HG02840 (cell line): ENCODE measurements around the gene PDE4D.

Source experiments
- ATAC-seq: cut with Tn5 transposase; IDR thresholded peaks from one replicate; pipeline ENCODE4 v1.9.1; 2021; ENCODE audit warnings: mild to moderate bottlenecking, moderate library complexity, moderate number of reproducible peaks; ENCODE audit not compliant: unreplicated experiment, low FRiP score

Gene PDE4D

DNA sequence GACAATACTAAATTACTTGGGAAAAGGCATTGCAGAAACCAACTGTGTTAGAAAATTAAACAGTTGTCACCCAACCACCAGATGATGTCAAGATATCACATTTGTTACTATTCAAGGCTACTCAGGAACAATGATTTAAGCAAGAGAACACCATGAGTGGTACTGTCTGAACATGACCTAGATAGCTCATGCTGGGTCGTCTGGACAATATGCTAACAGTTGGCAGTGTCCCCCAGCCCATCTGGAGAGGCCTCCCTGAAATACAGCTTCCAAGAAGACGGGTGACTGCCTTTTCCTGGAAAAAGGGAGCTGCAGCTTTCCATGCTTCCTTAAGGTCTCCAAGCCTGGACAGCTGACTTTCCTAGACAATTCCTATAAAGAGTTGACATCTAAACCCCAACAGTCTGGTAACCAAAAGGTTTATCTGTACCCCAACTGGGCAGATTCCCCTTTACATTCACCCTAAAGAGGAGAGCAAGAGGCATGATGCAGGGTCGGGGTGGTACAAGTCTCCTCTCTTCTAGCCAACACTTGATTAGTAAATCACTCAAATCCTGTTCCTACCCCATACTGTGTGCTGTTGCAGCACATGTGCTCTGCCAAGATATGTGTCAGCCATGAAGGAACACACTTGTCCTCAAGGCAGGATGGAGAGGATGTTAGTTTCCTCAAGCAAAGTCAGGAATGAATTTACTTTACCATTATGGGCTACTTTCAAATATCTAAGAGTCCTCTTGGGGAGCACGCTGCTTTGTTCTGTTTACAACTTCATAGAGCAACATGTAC is 433.0 kb downstream of the PDE4D start:
- no peak for ATAC-seq

GRCh38 chr5:59458966-59459729 is 434.4 kb downstream of the PDE4D start:
- no peak for ATAC-seq

- no peak for ATAC-seq
Observed at GRCh38 chr5:59458321-59458720, 435.2 kb downstream of the PDE4D start.

GRCh38 chr5:59449905-59450644 is 443.5 kb downstream of the PDE4D start:
- no peak for ATAC-seq

- ATAC-seq: no peak
Observed at GRCh38 chr5:59446356-59446755, 447.2 kb downstream of the PDE4D start.

GRCh38 chr5:59445741-59446140 is 447.8 kb downstream of the PDE4D start:
- no peak for ATAC-seq

DNA sequence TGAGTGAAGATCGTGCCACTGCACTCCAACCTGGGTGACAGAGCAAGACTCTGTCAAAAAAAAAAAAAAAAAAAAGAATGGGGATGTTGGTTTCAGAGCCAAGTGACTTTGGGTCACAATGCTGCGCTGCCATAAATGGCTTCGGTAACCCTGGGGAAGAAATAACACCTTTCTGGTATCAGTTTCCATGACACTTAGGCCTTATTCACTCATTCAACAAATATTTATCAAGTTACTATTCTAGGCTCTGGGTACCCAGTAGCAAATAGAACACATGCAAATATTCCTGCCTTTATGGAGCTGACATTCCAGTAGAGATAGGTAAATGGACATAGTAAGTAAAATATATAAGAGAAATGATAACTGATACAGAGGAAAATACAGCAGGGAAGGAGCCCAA is 454.2 kb downstream of the PDE4D start:
- ATAC-seq: no peak

- ATAC-seq: no peak
Observed at GRCh38 chr5:59437176-59437575, 456.4 kb downstream of the PDE4D start.

DNA sequence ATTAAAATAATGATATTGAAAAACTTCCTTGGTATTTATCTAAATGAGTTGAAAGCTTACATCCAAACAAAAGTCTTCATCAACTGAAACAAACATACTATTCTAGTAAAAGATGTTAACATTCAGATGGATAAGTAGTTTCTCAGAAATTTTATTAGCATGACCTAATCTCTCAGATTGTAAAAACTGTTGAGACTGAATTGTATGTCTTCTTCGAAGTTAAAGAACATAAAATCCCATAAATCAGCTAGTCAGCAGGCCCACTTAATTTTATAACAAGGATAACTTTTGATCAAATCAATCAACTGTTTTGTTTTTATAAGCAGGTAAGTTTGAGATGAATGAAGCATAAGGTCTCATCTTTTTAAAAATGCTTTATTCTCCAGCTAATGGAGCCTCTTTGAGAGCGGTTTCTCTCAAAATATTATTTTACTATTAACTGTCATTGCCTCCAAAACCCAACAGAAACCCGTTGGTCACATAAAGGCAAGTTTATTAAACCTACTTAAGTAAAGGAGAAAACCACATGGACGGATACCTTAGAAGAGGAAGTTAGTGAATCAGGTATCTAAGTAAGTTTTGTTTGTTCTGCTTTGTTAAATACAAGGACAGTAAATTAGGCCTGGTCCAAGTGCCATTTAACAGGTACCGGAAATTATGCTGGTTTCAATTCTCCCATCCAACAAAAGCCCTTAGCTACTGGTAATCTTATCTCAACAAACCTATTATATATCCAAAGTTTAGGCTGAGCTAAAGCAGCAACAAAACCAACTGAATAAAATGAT is 457.0 kb downstream of the PDE4D start:
- no peak for ATAC-seq

GRCh38 chr5:59433174-59433573 is 460.4 kb downstream of the PDE4D start:
- no peak for ATAC-seq

DNA sequence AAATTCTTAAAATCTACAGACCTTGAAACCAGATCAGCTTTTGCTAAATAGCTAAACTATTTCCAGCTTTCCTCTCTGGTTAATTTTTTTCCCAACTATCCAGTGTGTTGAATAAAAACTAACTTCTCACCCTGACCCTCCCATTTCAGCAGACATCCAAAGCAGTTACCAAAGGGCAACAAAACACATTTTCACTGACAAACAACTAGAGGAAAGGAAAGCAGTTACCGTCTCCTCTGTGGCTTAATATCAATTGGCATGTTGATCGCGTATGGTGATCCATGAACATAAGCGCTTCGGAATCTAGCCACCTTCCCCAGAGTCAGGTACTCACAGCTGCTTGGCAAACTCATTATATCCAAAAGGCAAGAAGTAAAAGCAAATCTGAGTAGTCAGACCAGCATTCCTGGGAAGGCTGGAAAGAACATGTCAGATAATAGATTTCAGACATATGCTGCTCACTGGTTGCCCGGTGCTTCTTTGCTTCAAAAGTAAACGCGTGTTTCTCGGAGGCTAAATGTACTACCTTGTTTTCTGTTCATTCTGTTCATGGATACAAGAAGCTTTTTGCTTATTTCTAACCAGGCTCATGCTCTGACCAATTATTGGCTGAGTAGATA is 463.4 kb downstream of the PDE4D start:
- no peak for ATAC-seq

DNA sequence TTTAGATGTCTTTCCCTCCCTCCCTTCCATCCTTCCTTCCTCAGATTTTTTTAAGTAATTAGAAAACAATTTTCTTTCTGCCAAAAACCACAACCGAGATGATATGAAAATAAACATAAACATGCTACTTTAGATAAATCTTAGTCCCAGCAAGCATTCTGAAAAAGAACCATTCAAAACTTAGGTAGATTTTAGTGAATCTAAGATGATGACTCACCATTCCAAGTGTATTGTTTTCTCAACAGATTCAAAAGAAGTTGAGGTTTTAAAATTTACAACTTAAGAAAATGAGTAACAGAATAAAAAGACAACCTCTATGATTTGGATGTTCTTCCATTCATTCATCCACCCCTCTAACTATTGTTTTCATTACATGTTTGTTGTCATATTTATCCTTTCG is 465.1 kb downstream of the PDE4D start:
- no peak for ATAC-seq

DNA sequence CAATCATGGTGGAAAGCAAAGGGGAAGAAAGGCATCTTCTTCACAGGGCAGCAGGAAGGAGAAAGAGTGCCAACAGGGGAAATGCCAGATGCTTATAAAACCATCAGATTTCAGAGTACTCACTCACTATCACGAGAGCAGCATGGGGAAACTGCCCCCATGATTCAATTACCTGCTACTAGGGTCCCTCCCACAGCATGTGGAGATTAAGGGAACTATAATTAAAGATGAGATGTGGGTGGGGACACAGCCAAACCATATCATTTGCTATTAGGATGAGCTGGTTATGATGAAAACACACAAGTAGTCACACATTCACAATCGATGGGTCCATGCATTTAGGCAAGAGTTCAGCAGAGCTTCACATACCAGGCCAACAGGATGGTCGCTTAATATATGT is 469.0 kb downstream of the PDE4D start:
- ATAC-seq: no peak

DNA sequence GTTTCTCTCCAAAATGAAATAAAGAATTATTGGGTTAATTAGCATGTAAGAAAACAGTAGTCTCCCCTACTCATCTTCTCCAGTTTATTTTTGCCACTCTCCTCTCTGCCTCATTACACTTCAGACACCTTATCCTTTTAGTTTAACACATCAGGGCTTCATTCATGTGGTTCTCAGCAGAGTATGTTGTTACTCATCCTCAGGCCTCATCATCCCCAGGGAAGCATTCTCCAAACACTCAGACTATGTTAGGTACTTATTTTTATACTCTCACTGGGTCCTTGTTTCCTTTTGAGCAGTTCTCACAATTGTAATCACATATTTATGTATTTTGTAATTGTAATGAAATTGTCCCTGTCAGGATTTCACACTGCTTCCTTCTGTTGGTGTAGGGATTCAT is 470.5 kb downstream of the PDE4D start:
- no peak for ATAC-seq

- ATAC-seq: no peak
Observed at GRCh38 chr5:59421986-59422941, 471.3 kb downstream of the PDE4D start.

GRCh38 chr5:59420596-59420995 is 472.9 kb downstream of the PDE4D start:
- no peak for ATAC-seq

DNA sequence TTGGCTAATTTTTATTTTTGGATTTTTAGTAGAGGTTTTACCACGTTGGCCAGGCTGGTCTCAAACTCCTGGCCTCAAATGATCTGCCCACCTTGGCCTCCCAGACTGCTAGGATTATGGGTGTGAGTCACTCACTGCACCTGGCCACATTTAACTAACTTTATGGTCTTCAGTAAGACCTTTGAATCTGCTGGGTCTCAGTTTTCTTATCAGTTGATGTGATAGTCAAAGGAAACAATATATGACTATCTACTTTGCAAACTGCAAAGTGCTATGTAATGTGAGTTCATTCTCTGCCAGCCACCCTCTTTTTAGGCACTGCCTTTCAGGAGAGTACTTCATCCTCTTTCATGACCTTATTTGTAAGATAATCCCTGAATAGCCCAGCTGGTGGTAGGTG is 474.7 kb downstream of the PDE4D start:
- ATAC-seq: no peak

DNA sequence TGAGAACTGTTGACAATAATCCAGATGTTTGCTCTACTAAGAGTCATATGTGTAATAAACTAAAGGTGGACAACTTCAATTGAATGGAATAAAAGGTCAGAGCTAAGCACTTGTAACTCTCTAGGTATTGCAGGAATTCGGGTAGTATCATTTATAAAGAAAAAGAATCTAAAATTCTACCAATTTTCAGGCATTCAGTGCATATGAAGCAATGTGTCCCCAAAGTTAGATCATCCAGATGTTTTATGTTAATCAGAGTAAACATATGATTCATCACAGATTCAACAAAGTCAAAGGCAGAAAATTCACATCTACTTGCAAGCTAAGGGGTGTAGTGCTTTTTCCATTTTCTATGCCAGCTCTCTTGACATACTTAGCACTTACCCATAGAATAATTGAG is 477.1 kb downstream of the PDE4D start:
- ATAC-seq: no peak

DNA sequence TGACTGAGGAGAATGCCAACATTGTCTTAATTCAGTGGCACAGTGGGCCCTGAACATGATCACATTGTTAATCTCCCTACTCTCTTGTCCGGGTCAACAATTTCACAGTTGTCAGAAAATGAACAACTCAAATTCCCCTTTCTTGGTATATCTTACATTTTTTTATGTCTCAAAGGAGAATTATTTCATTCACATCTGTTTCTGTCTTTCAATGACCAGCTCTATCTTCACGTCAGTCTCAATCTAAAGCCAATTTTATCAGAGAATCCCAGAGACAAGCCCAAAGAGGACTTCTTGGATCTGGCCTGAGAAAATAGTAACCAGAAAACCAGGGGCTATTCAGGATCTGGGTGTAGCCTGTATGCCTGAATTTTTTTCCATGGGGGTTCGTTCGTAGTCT is 477.5 kb downstream of the PDE4D start:
- no peak for ATAC-seq
